H1 (cell line): ENCODE measurements around the gene SSUH2. TPM values are rescaled to one million over a fixed set of nuclear protein-coding genes. Genes with fewer than 3 reads are reported as not detected.

ENCODE experiments used
- CTCF ChIA-PET: fragments of 300-600 bp; sonication (Branson Sonifier 250); formaldehyde crosslinking; loops from one replicate; lab custom pipeline; 2021; ENCODE audit not compliant: partially characterized antibody; lab: Charles Lee
- POLR2A ChIA-PET: fragments of 300-600 bp; sonication (Branson Sonifier 250); formaldehyde crosslinking; loops from one replicate; lab custom pipeline; 2021; ENCODE audit warnings: inconsistent platforms; ENCODE audit not compliant: partially characterized antibody; lab: Charles Lee
- DNase-seq, 2 experiments: peaks; one replicate each; pipeline versions ENCODE4 v3.0.0 to v3.0.0-alpha.2; 2010 to 2022; ENCODE audit warnings: low spot score in 2 of 2, low read depth in 1 of 2, mixed read lengths in 1 of 2
- FAIRE-seq: peaks from 2 replicates; lab custom pipeline; 2011; peaks lifted over from hg19 to GRCh38; lab: Jason Lieb, UNC
- H2AFZ ChIP-seq: 2 replicates; pipeline ENCODE4 v1.8.1; 2012; ENCODE audit warnings: low read length, inconsistent platforms
- H2AK5ac ChIP-seq: 2 replicates; pipeline ENCODE4 v1.6.1; 2013; ENCODE audit warnings: low read depth, low read length
- H2BK120ac ChIP-seq: replicated peaks from 2 replicates; pipeline ENCODE3; 2013; ENCODE audit warnings: low read depth, low read length, inconsistent platforms
- H2BK12ac ChIP-seq: 2 replicates; pipeline ENCODE4 v1.6.1; 2013; ENCODE audit warnings: low read depth, low read length
- H2BK15ac ChIP-seq: 2 replicates; pipeline ENCODE4 v1.6.1; 2013; ENCODE audit warnings: low read length
- H2BK20ac ChIP-seq: 2 replicates; pipeline ENCODE4 v1.6.1; 2013; ENCODE audit warnings: low read length
- H2BK5ac ChIP-seq: 2 replicates; pipeline ENCODE4 v1.6.1; 2013; ENCODE audit warnings: low read depth, low read length
- H3K14ac ChIP-seq: 2 replicates; pipeline ENCODE4 v1.6.1; 2013; ENCODE audit warnings: inconsistent platforms; ENCODE audit not compliant: insufficient read length
- H3K18ac ChIP-seq: 2 replicates; pipeline ENCODE4 v1.6.1; 2013; ENCODE audit warnings: low read length; ENCODE audit errors: extremely low read depth
- H3K23ac ChIP-seq: 2 replicates; pipeline ENCODE4 v1.6.1; 2013; ENCODE audit warnings: inconsistent platforms; ENCODE audit not compliant: insufficient read length
- H3K23me2 ChIP-seq: 2 replicates; pipeline ENCODE4 v1.6.1; 2013; ENCODE audit warnings: low read depth, low read length
- H3K27ac ChIP-seq: 2 replicates; pipeline ENCODE4 v1.6.1; 2011; ENCODE audit warnings: low read depth, low read length, inconsistent platforms
- H3K27me3 ChIP-seq, 4 experiments: replicated peaks in 1 of 4; 1 replicate in 1 of 4; 2 replicates in 3 of 4; pipeline versions ENCODE4 v1.6.1 to v1.8.1; 2011 to 2013; ENCODE audit warnings: low read length in 3 of 4, mild to moderate bottlenecking in 3 of 4, inconsistent platforms in 2 of 4, mixed read lengths in 2 of 4, moderate library complexity in 1 of 4; ENCODE audit not compliant: control insufficient read depth in 3 of 4, insufficient read depth in 3 of 4; ENCODE audit errors: extremely low read depth in 1 of 4
- H3K36me3 ChIP-seq, 4 experiments: 2 replicates each; pipeline versions ENCODE4 v1.6.1 to v1.8.1; 2011 to 2013; ENCODE audit warnings: mild to moderate bottlenecking in 4 of 4, low read length in 3 of 4, moderate library complexity in 2 of 4, control low read depth in 1 of 4, inconsistent platforms in 1 of 4; ENCODE audit not compliant: insufficient read depth in 4 of 4, control insufficient read depth in 2 of 4
- H3K4ac ChIP-seq: replicated peaks from 2 replicates; pipeline ENCODE3; 2013; ENCODE audit warnings: low read length, low read depth, mixed read lengths, inconsistent platforms; ENCODE audit not compliant: insufficient read length
- H3K4me1 ChIP-seq, 4 experiments: replicated peaks in 1 of 4; 1 replicate in 1 of 4; 2 replicates in 3 of 4; pipeline versions ENCODE4 v1.6.1 to v1.8.1; 2011 to 2013; ENCODE audit warnings: low read length in 3 of 4, inconsistent platforms in 2 of 4, mixed read lengths in 1 of 4; ENCODE audit not compliant: insufficient read depth in 4 of 4, control insufficient read depth in 3 of 4
- H3K4me2 ChIP-seq, 2 experiments: 2 replicates each; pipeline versions ENCODE4 v1.6.1 to v1.8.1; 2011 to 2013; ENCODE audit warnings: low read depth in 2 of 2, low read length in 2 of 2, control low read depth in 1 of 2, inconsistent platforms in 1 of 2, mild to moderate bottlenecking in 1 of 2; ENCODE audit not compliant: insufficient read depth in 1 of 2
- H3K4me3 ChIP-seq, 4 experiments: fragments of 200-600, 300-600 bp in 1 of 4; sonication (generic), shearing (Covaris generic), sonication (Bioruptor Twin) in 1 of 4; 2 replicates each; pipeline versions ENCODE4 v1.5.1 to v1.8.1; 2011 to 2016; ENCODE audit warnings: low read length in 4 of 4, low read depth in 3 of 4, control low read depth in 2 of 4, inconsistent platforms in 2 of 4, mild to moderate bottlenecking in 2 of 4, mixed read lengths in 1 of 4, moderate library complexity in 1 of 4; ENCODE audit not compliant: insufficient read depth in 2 of 4; ENCODE audit errors: extremely low read depth in 1 of 4
- H3K56ac ChIP-seq: replicated peaks from 2 replicates; pipeline ENCODE3; 2013; ENCODE audit warnings: low read depth, mild to moderate bottlenecking, mixed read lengths, low read length, inconsistent platforms; ENCODE audit not compliant: insufficient read length
- H3K79me1 ChIP-seq: 2 replicates; pipeline ENCODE4 v1.6.1; 2013; ENCODE audit warnings: low read depth, low read length, control low read depth
- H3K79me2 ChIP-seq, 2 experiments: 2 replicates each; pipeline versions ENCODE4 v1.6.1 to v1.8.1; 2012 to 2013; ENCODE audit warnings: low read length in 2 of 2, mild to moderate bottlenecking in 2 of 2, inconsistent platforms in 1 of 2; ENCODE audit not compliant: insufficient read depth in 2 of 2, control insufficient read depth in 1 of 2
- H3K9ac ChIP-seq, 4 experiments: replicated peaks in 1 of 4; 1 replicate in 1 of 4; 2 replicates in 3 of 4; pipeline versions ENCODE4 v1.6.1 to v1.8.1; 2011 to 2013; ENCODE audit warnings: low read depth in 3 of 4, low read length in 3 of 4, control low read depth in 2 of 4, mild to moderate bottlenecking in 2 of 4, moderate library complexity in 2 of 4, inconsistent platforms in 1 of 4; ENCODE audit errors: extremely low read depth in 1 of 4
- H3K9me3 ChIP-seq, 2 experiments: 2 replicates each; pipeline versions ENCODE4 v1.6.1 to v1.8.1; 2012 to 2013; ENCODE audit warnings: mild to moderate bottlenecking in 2 of 2, moderate library complexity in 2 of 2, control low read depth in 1 of 2, inconsistent platforms in 1 of 2, low read depth in 1 of 2, low read length in 1 of 2, mixed read lengths in 1 of 2; ENCODE audit not compliant: insufficient read depth in 2 of 2
- H4K20me1 ChIP-seq, 2 experiments: replicated peaks in 1 of 2; 2 replicates each; pipeline versions ENCODE3 to v1.8.1; 2011 to 2013; ENCODE audit warnings: inconsistent platforms in 2 of 2, low read length in 2 of 2, mild to moderate bottlenecking in 1 of 2; ENCODE audit not compliant: insufficient read depth in 2 of 2, control insufficient read depth in 1 of 2
- H4K5ac ChIP-seq: 2 replicates; pipeline ENCODE4 v1.6.1; 2013; ENCODE audit warnings: low read length, low read depth, mixed read lengths, inconsistent platforms; ENCODE audit not compliant: insufficient read length
- H4K8ac ChIP-seq: 2 replicates; pipeline ENCODE4 v1.8.0; 2013; ENCODE audit warnings: mild to moderate bottlenecking, moderate library complexity, low read length, inconsistent platforms; ENCODE audit not compliant: insufficient read depth; ENCODE audit errors: extremely low read depth
- H4K91ac ChIP-seq: replicated peaks from 2 replicates; pipeline ENCODE3; 2013; ENCODE audit warnings: low read length, mixed read lengths, inconsistent platforms; ENCODE audit not compliant: insufficient read length
- CHD2 ChIP-seq: IDR thresholded peaks from 2 replicates; pipeline ENCODE4 v1.6.1; 2012; ENCODE audit warnings: low read length, improper control_type of control experiment
- CTCF ChIP-seq, 3 experiments: IDR thresholded peaks; 1 replicate in 2 of 3; 2 replicates in 1 of 3; pipeline versions ENCODE4 v1.5.1 to v1.6.1; 2011; ENCODE audit warnings: low read length in 3 of 3, mild to moderate bottlenecking in 3 of 3, inconsistent platforms in 2 of 3, low read depth in 1 of 3, moderate library complexity in 1 of 3; ENCODE audit not compliant: insufficient read depth in 1 of 3; ENCODE audit errors: control extremely low read depth in 1 of 3
- EZH2 ChIP-seq: fragments of 200-600 bp; sonication (generic); IDR thresholded peaks from 2 replicates; pipeline ENCODE4 v1.7.1; 2012; ENCODE audit warnings: low read depth, mild to moderate bottlenecking, moderate library complexity, low read length, inconsistent platforms; ENCODE audit not compliant: severe bottlenecking
- GTF2F1 ChIP-seq: IDR thresholded peaks from 2 replicates; pipeline ENCODE4 v1.6.1; 2012; ENCODE audit warnings: low read depth, low read length, improper control_type of control experiment, borderline replicate concordance
- JUND ChIP-seq: IDR thresholded peaks from 2 replicates; pipeline ENCODE4 v1.6.1; 2011; ENCODE audit warnings: mild to moderate bottlenecking, improper control_type of control experiment, low read length
- SIX5 ChIP-seq: IDR thresholded peaks from 2 replicates; pipeline ENCODE4 v1.6.1; 2011; ENCODE audit warnings: mild to moderate bottlenecking, low read depth, low read length
- SP2 ChIP-seq: IDR thresholded peaks from 2 replicates; pipeline ENCODE4 v1.6.1; 2012; ENCODE audit warnings: mild to moderate bottlenecking, low read length, inconsistent platforms
- SRF ChIP-seq: IDR thresholded peaks from 2 replicates; pipeline ENCODE4 v1.6.1; 2011; ENCODE audit warnings: mild to moderate bottlenecking, low read depth, low read length, moderate library complexity
- TAF7 ChIP-seq: optimal IDR thresholded peaks from 2 replicates; pipeline ENCODE3; 2011; ENCODE audit warnings: low read depth, mild to moderate bottlenecking, inconsistent platforms, low read length, moderate library complexity, borderline replicate concordance
- TEAD4 ChIP-seq: IDR thresholded peaks from 2 replicates; pipeline ENCODE4 v1.6.1; 2012; ENCODE audit warnings: low read depth, low read length, inconsistent platforms, mixed read lengths
- ZNF274 ChIP-seq: IDR thresholded peaks from 2 replicates; pipeline ENCODE4 v1.7.0; 2012; ENCODE audit warnings: low read length, borderline replicate concordance; ENCODE audit errors: extremely low read depth
- WGBS, 2 experiments: shearing (Covaris generic) in 1 of 2; methylation state at CpG; one replicate each; pipeline versions ENCODE4 v1.1.6 to v1.1.7; 2013 to 2015; ENCODE audit warnings: low lambda C conversion rate in 2 of 2, mixed read lengths in 2 of 2, inconsistent platforms in 1 of 2, low coverage in 1 of 2, missing lambda C conversion rate in 1 of 2; ENCODE audit not compliant: insufficient replicate concordance in 2 of 2, insufficient coverage in 1 of 2, insufficient read length in 1 of 2; ENCODE audit errors: extremely low coverage in 1 of 2, missing lambda C conversion rate in 1 of 2; 5-methylcytosine and 5-hydroxymethylcytosine counted together
- polyA plus RNA-seq, 7 experiments: library from polyadenylated mRNA; depleted of rRNA in 3 of 7; stranded (reverse) in 5 of 7; unstranded in 2 of 7; fragments of >200 nt in 5 of 7; fragments of 200-250 nt in 2 of 7; gene quantifications; 1 replicate in 5 of 7; 2 replicates in 1 of 7; 4 replicates in 1 of 7; pipeline versions ENCODE4 v1.2.1 to v1.2.3, GENCODE V29; 2011 to 2013; ENCODE audit warnings: missing spikeins in 2 of 7, mixed read lengths in 2 of 7
- total RNA-seq: library from RNA; stranded (reverse); fragmentation: NEBNext Ultra II Directional; extraction: Animal tissue kit (Norgen Biotek cat#: 25700); gene quantifications from 2 replicates; pipeline ENCODE4 v1.2.1, GENCODE V29; 2021

The SSUH2 gene
- total and polyA plus RNA-seq, 2 of the 8 experiments (the other 6 are each of a cell fraction or from before 2014, with no cell fraction given) = 0.62 to 0.69 TPM

DNA sequence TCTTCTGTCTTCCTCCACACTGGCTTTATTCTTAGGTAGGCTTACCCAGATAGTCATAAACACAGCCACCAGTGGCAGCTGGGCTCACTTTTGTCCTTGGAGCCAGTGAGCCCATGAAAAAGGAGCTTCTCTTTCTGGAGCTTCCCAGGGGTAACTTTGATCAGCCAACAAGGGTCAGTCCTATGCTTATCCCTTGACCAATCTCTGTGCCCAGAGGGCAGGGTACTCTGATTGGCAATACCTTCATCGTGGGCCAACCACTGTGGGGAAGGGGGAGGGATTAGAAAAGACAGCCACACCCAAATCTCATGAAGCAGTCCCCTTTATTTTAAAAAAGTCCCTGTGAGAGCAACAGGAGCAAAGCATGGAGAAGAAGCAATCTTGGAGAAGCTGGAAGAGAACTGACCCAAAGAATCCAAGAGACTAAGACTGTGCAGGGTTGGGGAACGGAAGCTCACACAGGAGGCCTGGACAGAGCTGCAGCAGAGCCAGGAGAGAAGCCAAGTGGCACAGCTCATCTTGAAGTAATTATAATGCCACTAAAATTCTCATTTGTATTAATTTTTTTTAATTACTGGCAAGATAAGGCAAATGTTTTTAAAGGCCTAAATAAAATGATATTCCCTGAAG lies 70.4 kb downstream of the SSUH2 start:
- whole genome bisulfite sequencing, 2 experiments = 90% methylated on average over 2 of the region's 2 CpGs; no CpG with 5 or more reads in 1 of the 2 experiments
- no peak for TF ChIP-seq ZNF274
- no peak for TF ChIP-seq TAF7
- TF ChIP-seq SRF = no peak
- TF ChIP-seq SIX5 = no peak
- TF ChIP-seq EZH2 = no peak
- no peak for TF ChIP-seq CTCF (IDR thresholded peaks at IDR 0.05; ENCODE audit: control extremely low read depth in 1 of 3, insufficient read depth in 1 of 3, low read depth in 1 of 3, low read length in 3 of 3)
- TF ChIP-seq GTF2F1 = no peak
- TF ChIP-seq JUND = no peak
- no peak for TF ChIP-seq TEAD4
- TF ChIP-seq CHD2 = no peak
- no peak for TF ChIP-seq SP2

More for the DNA sequence above, 70.4 kb downstream of the SSUH2 start:
- Histone ChIP-seq H4K91ac (no peak overlapping the region), H3K4ac (no peak overlapping the region), H3K79me1 (no peaks in the 10 kb centered on the region), H2BK120ac (no peak overlapping the region), H4K20me1 (peaks cover 0 to 2% of the 10 kb centered on the region in 2 experiments), H3K9ac (no peak overlapping the region), H3K27me3 (no peaks in the 10 kb centered on the region), H3K23me2 (no peaks in the 10 kb centered on the region; the same call in 1 of the 2 replicates), H3K4me1 (no peaks in the 10 kb centered on the region), H2AFZ (no peak overlapping the region), H2BK12ac (no peak overlapping the region), H3K79me2 (no peaks in the 10 kb centered on the region), H3K14ac (no peak overlapping the region), H3K23ac (no peak overlapping the region), H3K9me3 (no peaks in the 10 kb centered on the region), H2AK5ac (no peak overlapping the region), H4K5ac (no peak overlapping the region), H4K8ac (no peak overlapping the region), H3K27ac (no peak overlapping the region), H2BK15ac (no peak overlapping the region), H3K4me2 (no peak overlapping the region), H2BK20ac (no peak overlapping the region), H2BK5ac (no peak overlapping the region), H3K36me3 (peaks cover 0 to 9% (median 1%) of the 10 kb centered on the region in 4 experiments; a peak in 1 of 8 replicates), H3K56ac (no peak overlapping the region), H3K18ac (no peak overlapping the region), H3K4me3 (no peak overlapping the region)
- ChIA-PET POLR2A (no interaction called here), CTCF (interaction anchor here (0.7 to 0.9 kb wide), 3 partner anchors 11 to 51 kb away, joined by 3 to 5 read pairs (median 3); no protein-coding TSS in a partner anchor)
- FAIRE-seq (no peak), DNase-seq (no peak)
